Breast epithelium (tissue), 3 donors: Measurements from ENCODE around the gene HPGDS.

Experiments used
- POLR2A ChIP-seq: fragments of 450-650 bp; IDR thresholded peaks from one replicate; pipeline ENCODE4 v1.6.1; 2016; ENCODE audit warnings: antibody characterized with exemption, mild to moderate bottlenecking, moderate library complexity
- POLR2AphosphoS5 ChIP-seq, 3 donors: sonication (generic); formaldehyde crosslinking; IDR thresholded peaks; one replicate each; pipeline ENCODE4 v1.6.1; 2017; ENCODE audit warnings: antibody characterized with exemption in 3 of 3
- TF ChIP-seq, protein P1 (sequence below), 3 donors: fragments of 450-650 bp; IDR thresholded peaks; one replicate each; pipeline ENCODE4 v1.5.1; 2016 to 2017; ENCODE audit warnings: antibody characterized with exemption in 3 of 3, mild to moderate bottlenecking in 3 of 3, moderate library complexity in 3 of 3

DNA sequence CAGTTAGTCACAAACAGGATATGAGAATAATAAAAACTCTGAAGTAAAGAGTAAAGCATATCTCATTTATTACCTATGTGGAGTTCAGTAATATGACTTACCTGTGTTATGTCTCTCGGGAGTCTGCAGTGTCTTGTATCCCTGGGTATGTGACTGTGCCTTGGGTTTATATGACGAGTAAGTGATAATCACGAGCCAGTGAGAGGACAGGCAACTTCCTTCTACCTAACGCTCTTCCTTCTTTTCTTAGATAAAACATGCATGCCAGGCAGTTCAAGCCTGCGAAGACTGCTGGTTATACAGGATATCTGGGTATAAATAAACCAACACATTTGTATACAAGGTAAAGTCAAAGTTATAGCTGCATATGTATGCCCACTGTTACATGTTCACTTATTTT lies at the start of gene HPGDS:
- TF ChIP-seq, protein P1, sequence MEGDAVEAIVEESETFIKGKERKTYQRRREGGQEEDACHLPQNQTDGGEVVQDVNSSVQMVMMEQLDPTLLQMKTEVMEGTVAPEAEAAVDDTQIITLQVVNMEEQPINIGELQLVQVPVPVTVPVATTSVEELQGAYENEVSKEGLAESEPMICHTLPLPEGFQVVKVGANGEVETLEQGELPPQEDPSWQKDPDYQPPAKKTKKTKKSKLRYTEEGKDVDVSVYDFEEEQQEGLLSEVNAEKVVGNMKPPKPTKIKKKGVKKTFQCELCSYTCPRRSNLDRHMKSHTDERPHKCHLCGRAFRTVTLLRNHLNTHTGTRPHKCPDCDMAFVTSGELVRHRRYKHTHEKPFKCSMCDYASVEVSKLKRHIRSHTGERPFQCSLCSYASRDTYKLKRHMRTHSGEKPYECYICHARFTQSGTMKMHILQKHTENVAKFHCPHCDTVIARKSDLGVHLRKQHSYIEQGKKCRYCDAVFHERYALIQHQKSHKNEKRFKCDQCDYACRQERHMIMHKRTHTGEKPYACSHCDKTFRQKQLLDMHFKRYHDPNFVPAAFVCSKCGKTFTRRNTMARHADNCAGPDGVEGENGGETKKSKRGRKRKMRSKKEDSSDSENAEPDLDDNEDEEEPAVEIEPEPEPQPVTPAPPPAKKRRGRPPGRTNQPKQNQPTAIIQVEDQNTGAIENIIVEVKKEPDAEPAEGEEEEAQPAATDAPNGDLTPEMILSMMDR (IDR thresholded peaks at IDR 0.05) = no peak
- TF ChIP-seq POLR2A (no peak), POLR2AphosphoS5 (IDR thresholded peaks at IDR 0.05) (no peak)
